OCI-LY7 (cell line): ENCODE data around the gene NF2.

Source experiments
- EZH2phosphoT487 ChIP-seq: fragments of 200-600 bp; sonication (generic); IDR thresholded peaks from 2 replicates; pipeline ENCODE4 v1.6.1; 2018; ENCODE audit warnings: low read depth, borderline replicate concordance, mild to moderate bottlenecking, mixed run types, antibody characterized with exemption, low read length, moderate library complexity, mixed read lengths
- TF ChIP-seq, protein P1 (sequence below): fragments of 200-600 bp; sonication (generic); conservative IDR thresholded peaks from 2 replicates; pipeline ENCODE4 v1.5.1; 2014; ENCODE audit warnings: mild to moderate bottlenecking, antibody characterized with exemption, low read length, moderate library complexity, mixed read lengths

DNA sequence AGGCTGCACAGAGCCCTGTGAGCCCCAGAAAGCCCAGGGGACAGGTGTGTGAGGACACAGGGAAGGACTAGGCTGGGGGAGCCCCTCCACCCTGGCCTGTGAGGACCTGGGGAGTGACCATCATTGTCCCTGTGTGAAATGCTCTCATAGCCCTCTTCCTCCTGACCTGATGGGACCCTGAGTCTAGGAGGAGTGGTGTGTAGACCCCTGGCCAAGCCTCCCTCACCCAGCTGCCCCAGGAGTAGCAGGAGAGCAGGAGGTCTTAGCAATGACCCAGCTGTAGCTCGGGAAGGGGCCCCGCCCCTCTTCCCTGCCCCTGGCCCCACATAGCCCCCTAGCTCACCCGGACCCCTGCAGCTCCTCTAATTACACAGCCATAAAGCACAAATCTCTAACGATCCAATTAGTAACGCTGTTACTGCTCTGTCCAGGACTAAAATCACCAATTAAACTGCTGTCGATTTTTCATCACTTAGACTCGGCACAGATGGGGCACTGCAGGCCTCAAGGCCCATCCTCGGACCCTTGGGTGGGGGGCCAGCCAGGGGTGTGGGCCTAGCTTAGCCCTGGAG lies 109.8 kb downstream of the NF2 start:
- TF ChIP-seq, protein P1, sequence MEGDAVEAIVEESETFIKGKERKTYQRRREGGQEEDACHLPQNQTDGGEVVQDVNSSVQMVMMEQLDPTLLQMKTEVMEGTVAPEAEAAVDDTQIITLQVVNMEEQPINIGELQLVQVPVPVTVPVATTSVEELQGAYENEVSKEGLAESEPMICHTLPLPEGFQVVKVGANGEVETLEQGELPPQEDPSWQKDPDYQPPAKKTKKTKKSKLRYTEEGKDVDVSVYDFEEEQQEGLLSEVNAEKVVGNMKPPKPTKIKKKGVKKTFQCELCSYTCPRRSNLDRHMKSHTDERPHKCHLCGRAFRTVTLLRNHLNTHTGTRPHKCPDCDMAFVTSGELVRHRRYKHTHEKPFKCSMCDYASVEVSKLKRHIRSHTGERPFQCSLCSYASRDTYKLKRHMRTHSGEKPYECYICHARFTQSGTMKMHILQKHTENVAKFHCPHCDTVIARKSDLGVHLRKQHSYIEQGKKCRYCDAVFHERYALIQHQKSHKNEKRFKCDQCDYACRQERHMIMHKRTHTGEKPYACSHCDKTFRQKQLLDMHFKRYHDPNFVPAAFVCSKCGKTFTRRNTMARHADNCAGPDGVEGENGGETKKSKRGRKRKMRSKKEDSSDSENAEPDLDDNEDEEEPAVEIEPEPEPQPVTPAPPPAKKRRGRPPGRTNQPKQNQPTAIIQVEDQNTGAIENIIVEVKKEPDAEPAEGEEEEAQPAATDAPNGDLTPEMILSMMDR = no peak
- no peak for TF ChIP-seq EZH2phosphoT487
